ENCODE measurements around the gene NAV2. TPM values are rescaled to one million over a fixed set of nuclear protein-coding genes. Genes with fewer than 3 reads are reported as not detected.
A peak's percentile ranks its signal among the peaks of the same experiment; 100 is the strongest.
"Not testable (repeated sequence)": the region's sequence is repeated elsewhere in the genome, so short reads cannot be mapped to it uniquely, and the experiment has no call there.

The NAV2 gene
- polyA plus RNA-seq, 1 donor from 2014 or later = 3.0 TPM

GRCh38 chr11:19924311-19924710 is 211.7 kb downstream of the NAV2 start:
- Histone ChIP-seq H2AFZ (ENCODE audit: low read depth, low read length) (no peak overlapping the region), H3K79me2 (replicated peaks; ENCODE audit: insufficient read depth, low read length) (no peaks in the 10 kb centered on the region), H3K27ac (ENCODE audit: low read length) (no peak overlapping the region), H3K9ac (ENCODE audit: low read length) (no peak overlapping the region), H3F3A (ENCODE audit: insufficient read depth, low read length, poor library complexity, severe bottlenecking) (peaks cover 3% of the 10 kb centered on the region), H3K36me3 (ENCODE audit: insufficient read depth, low read length) (no peaks in the 10 kb centered on the region), H4K20me1 (ENCODE audit: insufficient read depth) (no peaks in the 10 kb centered on the region), H3K4me2 (ENCODE audit: low read length) (no peak overlapping the region), H3K9me2 (ENCODE audit: insufficient read depth, low read length) (no peaks in the 10 kb centered on the region), H3K9me3 (ENCODE audit: low read length) (no peaks in the 10 kb centered on the region), H3K4me3 (ENCODE audit: low read length) (no peak overlapping the region), H3K27me3 (ENCODE audit: insufficient read depth, low read depth, low read length) (peaks cover 5% of the 10 kb centered on the region)
- no peak for TF ChIP-seq TAF1 (IDR thresholded peaks at IDR 0.05; ENCODE audit: low read depth)
- TF ChIP-seq RAD21 (conservative IDR thresholded peaks at IDR 0.05) = no peak
- TF ChIP-seq MXI1 (conservative IDR thresholded peaks at IDR 0.05; ENCODE audit: poor library complexity, severe bottlenecking) = no peak
- no peak for TF ChIP-seq POLR2AphosphoS5 (IDR thresholded peaks at IDR 0.05)
- no peak for TF ChIP-seq REST (IDR thresholded peaks at IDR 0.05; ENCODE audit: borderline replicate concordance)
- peak; percentile 16 for TF ChIP-seq EP300 (conservative IDR thresholded peaks at IDR 0.05; ENCODE audit: poor library complexity, severe bottlenecking)
- TF ChIP-seq SMC3 (conservative IDR thresholded peaks at IDR 0.05; ENCODE audit: poor library complexity) = no peak

- Histone ChIP-seq H3K4me2 (ENCODE audit: low read length) (no peak overlapping the region), H3K27ac (ENCODE audit: low read length) (no peak overlapping the region), H3K9ac (ENCODE audit: low read length) (no peak overlapping the region), H3K4me3 (ENCODE audit: low read length) (no peak overlapping the region), H3K79me2 (replicated peaks; ENCODE audit: insufficient read depth, low read length) (no peaks in the 10 kb centered on the region), H2AFZ (ENCODE audit: low read depth, low read length) (no peak overlapping the region), H4K20me1 (ENCODE audit: insufficient read depth) (no peaks in the 10 kb centered on the region), H3K36me3 (ENCODE audit: insufficient read depth, low read length) (no peaks in the 10 kb centered on the region), H3K9me2 (ENCODE audit: insufficient read depth, low read length) (no peaks in the 10 kb centered on the region), H3K9me3 (ENCODE audit: low read length) (no peaks in the 10 kb centered on the region), H3F3A (ENCODE audit: insufficient read depth, low read length, poor library complexity, severe bottlenecking) (peaks cover 3% of the 10 kb centered on the region), H3K27me3 (ENCODE audit: insufficient read depth, low read depth, low read length) (peaks cover 5% of the 10 kb centered on the region)
- TF ChIP-seq REST (IDR thresholded peaks at IDR 0.05; ENCODE audit: borderline replicate concordance) (no peak), TAF1 (IDR thresholded peaks at IDR 0.05; ENCODE audit: low read depth) (no peak), CTCF (IDR thresholded peaks at IDR 0.05; ENCODE audit: poor library complexity, severe bottlenecking) (no peak), SMC3 (conservative IDR thresholded peaks at IDR 0.05; ENCODE audit: poor library complexity) (no peak), EZH2 (IDR thresholded peaks at IDR 0.05; ENCODE audit: borderline replicate concordance, insufficient read depth, low read length, poor library complexity, severe bottlenecking) (no peak), POLR2AphosphoS5 (IDR thresholded peaks at IDR 0.05) (no peak)
Measured at GRCh38 chr11:19924716-19925115, 212.1 kb downstream of the NAV2 start.

- H3K27me3 ChIP-seq (ENCODE audit: insufficient read depth, low read depth, low read length); H3F3A ChIP-seq (ENCODE audit: insufficient read depth, low read length, poor library complexity, severe bottlenecking); H3K9ac ChIP-seq (ENCODE audit: low read length); H4K20me1 ChIP-seq (ENCODE audit: insufficient read depth); H3K36me3 ChIP-seq (ENCODE audit: insufficient read depth, low read length); H2AFZ ChIP-seq (ENCODE audit: low read depth, low read length); H3K9me2 ChIP-seq (ENCODE audit: insufficient read depth, low read length); H3K9me3 ChIP-seq (ENCODE audit: low read length); H3K27ac ChIP-seq (ENCODE audit: low read length); H3K4me2 ChIP-seq (ENCODE audit: low read length); H3K4me3 ChIP-seq (ENCODE audit: low read length); H3K79me2 ChIP-seq (replicated peaks; ENCODE audit: insufficient read depth, low read length): not testable (repeated sequence)
Measured at GRCh38 chr11:19927403-19927802, 214.8 kb downstream of the NAV2 start.

Data from neural cell (in vitro differentiated cells).